HCEC 1CT (cell line): ENCODE results near the gene CASK.

Experiments used
- DNase-seq: peaks from one replicate; pipeline ENCODE4 v3.0.0-alpha.2; 2017

CASK gene

DNA sequence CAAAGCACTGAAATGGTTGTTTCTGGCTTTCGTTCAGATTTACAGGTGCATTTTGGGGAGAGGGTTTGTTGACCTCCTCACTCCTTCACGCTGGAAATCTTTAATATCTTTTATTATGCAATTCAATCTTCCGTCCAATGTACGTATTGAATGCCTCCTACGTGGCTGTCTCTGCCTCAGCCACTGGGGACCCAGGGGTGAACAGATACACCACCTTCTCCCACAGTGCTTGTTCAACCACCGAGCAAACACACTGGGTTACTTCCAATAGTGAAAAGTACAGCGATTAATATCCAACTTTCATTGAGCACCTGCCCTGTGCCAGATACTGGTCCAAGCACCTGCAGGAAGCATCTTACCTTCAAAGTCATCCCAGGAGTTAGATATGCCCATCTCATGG, 424.2 kb downstream of the CASK start:
- DNase-seq = no peak

DNA sequence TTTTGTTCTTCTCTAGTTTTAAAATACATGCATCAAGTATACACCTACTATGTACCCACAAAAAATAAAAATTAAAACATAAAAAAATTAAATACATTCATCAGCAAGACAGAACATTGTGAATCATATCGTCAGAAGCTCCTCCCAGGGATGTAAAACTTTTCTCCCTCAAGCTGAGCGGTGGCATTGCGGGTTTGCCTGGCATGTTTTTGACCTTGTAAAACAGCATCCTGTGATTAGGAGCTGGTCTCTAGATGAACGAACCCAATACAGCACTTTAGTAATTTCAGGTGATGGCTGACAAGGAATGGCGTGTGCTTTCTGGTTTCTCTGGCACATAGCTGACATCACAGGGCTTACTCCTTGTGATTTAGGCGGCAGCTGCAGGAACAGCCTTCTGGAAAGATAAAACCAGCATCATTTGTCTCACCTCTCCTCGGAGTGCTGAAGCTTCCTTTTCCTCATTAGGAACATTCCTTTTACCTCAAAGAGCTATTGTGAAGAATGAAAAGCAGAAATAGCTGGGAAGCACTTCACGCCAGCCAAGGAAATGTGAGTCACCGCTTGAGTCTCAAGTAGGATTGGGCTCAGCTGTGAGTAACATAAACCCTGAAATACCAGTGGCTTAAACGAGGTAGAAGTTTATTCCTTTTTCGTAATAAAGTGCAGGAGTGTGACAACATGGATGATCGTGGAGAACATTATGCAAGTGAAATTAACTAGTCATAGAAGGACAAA, 431.9 kb downstream of the CASK start:
- peak; percentile 90 for DNase-seq

DNA sequence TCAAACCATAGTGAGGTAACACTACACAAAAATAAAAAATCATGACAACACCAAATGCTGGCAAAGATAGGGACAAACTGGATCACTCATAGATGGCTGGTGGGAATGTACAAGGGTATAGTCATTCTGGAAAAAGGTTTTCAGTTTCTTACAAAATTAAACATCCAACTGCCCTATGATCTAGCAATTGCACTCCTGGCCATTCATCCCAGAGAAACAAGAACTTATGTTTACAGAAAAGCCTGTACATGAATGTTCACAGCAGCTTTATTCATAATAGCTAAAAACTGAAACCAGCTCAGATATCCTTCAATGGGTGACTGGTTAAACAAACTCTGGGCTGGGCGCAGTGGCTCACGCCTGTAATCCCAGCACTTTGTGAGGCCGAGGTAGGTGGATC, 432.9 kb downstream of the CASK start:
- DNase-seq = no peak

DNA sequence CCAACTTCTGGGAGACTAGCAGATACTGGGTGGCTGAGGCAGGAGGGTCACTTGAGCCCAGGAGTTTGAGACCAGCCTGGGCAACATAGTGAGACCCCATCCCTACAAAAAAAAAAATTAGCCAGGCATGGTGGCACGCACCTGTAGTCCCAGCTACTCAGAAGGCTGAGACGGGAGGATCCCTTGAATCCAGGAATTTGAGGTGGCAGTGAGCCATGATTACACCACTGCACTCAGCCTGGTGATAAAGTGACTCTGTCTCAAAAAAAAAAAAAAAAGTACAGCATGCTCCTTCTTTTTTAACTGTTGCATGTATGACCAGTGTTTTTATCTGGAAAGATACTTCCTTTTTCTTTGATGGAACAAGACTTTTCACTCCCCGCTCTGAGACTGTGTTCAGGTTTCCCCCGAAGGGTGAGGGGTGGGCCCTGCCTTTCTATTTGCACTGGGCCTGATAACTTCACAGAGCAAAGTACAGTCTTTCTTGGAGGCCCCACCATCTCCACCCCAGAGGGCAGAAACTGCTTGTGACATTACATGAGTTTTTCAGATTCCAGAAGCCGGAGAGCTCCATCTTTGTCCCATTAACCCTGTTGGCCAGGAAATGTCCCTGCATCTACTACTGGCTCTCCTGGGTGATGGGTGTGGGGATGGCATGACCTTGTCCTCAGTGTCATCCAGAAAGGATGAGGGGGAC, 441.1 kb downstream of the CASK start:
- DNase-seq = no peak

DNA sequence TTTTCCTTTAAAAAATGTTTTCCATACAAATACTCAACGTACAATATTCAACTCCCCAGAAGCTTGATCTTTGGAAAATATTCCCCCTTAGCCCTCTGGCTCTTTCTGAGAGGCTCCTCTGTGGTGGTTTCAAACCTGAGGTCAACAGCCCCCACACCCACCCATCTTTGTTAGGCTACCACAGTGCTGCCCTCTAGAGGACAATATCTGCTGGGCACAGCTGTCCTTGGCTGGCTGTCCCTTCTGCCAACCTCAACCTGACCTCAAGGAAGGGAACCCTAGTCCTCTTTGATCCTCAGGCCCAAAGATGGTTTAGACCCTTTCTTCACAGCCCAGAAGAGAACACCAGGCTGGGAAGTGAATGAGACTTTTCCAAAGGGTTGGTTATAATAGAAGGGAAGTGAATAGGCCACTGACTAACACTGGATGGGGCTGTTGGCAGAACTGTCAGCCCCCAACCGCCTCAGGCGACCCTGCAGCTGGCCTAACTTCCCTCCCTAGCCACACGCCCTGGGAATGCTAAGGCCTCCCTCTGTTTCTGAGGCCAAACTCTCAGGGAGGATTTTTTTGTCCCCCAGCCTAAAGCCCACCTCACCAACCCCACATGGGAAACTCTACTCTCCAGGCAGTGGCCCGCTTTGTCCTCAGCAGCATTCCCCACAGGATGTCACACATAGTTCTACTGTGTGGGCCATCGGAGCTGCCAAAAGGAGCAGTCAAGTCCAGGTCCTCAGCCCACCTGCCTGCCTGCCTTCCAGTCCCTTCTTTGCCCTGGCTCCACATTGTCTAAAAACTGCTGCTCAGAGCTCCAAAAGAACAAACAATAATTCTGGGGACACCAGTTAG, 441.9 kb downstream of the CASK start:
- no peak for DNase-seq

DNA sequence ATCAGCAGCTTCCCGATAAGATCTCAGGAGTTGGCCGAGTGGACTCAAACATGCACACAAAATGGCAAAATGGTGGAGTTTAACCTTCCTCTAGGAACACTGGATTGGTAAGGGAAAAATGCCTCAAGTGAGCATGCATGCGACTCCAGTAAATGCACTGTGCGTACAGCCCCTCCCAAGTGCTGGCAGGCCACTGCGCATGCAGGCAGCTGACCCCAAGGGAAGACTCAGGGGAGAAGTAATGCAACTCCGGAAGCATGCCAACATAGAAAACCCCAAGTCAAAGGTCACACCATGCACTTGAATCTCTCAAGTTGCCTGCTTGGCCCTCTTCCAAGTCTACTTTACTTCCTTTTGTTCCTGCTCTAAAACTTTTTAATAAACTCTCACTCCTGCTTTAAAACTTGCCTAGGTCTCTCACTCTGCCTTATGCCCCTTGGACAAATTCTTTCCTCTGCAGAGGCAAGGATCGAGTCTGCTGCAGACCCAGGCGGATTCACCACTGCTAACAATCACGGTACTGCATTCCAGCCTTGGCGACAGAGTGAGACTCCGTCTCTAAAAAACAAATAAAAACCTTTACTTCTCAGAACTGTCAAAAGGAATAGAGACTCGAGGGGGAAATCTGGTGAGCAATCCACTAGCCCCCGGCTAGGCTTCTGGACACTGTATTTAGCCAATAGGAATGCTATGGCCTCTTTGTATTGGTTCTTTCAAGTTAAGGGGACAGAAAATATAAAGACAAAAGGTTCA, 442.7 kb downstream of the CASK start:
- DNase-seq = no peak

DNA sequence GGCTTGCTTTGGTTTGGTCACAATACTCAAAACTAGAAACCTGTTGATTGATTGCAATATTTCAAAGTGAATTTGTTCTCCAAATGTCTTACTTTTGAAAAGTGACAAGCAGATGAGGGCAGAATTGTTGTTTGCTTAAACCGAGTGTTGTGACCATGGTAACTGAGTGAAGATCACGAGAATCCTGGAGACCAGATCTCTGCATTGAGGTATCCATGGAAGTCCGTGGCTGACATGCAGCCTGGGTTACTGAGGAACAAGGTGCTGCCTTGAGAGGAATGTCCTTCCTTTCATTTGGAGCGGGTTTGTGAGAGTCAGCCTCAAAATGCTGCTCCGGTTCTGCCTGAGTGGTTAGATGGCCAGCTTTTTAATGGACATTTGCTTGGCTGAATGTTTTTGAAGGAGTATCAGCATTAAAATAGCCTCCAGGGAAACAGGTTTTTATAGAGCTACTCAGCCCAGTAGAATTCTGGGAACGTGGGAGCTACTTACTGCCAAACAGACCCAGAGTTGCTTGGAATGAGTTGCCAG, 444.9 kb downstream of the CASK start:
- DNase-seq = no peak

DNA sequence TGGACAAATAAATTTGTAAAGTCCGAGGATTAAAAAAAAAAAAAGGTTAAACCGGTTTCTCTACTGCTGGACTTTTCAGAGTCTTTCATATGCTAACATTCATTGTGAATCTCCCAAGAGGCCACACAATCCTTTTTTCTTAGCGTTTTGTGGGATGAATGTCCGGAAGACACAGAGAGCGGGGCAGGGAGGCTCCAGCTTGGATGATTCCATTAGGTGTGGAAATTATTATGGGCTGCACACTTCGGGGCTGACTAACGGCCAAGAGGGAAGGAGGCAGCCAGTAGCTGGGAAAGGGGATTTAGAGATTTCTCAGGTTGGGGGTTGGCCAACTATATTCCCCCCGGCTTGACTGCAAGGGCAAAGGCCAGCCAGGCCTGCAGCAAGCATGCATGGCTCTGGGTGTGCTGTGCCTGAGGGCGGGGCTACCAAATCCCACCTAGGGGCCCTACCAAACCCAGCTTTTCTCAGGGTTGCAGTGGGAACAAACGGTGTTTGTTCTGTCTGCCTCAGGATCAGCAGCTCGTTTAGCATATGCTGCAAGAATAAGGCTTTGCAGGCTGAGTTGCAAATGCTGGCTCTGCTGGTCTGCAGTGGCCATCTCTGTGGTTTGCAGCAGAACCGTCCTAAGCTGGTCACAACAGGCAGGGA, 447.6 kb downstream of the CASK start:
- no peak for DNase-seq

DNA sequence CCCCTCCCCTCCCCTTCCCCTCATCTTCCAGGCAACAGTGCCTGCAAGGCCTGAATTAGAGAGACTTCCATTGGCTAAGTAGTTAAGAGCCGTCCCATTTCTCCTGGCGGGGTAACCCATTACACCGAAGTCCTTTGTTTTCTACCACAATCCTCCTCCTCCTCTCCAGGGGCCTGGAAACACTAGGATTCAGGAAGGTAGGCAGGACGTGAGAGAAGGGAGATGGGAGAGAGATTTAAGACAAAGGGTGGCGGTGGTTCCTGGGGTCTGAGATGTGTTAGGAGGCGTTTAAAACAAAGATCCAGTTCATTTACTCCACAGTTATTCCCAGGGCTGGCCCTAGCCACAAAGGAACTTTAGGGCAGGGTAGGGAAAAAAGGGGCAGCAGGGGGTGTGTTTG, 448.2 kb downstream of the CASK start:
- no peak for DNase-seq

DNA sequence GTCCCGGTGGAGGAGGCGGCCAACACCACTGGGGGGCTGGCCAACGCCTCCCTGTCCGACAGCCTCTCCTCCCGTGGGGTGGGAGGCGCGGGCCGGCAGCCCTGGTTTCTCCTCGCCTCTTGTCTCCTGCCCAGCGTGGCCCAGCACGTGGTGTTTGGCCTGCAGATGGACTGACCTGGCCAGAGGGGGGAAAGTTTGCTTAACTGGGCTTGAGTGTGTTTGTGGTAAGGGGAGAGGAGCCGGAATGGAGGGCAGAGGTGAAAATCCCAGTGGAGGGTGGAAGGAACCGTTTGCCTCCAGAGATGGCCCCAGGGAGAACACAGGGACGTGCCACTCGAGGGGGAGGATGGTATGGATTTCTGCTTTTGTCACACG, 448.6 kb downstream of the CASK start:
- DNase-seq = no peak

DNA sequence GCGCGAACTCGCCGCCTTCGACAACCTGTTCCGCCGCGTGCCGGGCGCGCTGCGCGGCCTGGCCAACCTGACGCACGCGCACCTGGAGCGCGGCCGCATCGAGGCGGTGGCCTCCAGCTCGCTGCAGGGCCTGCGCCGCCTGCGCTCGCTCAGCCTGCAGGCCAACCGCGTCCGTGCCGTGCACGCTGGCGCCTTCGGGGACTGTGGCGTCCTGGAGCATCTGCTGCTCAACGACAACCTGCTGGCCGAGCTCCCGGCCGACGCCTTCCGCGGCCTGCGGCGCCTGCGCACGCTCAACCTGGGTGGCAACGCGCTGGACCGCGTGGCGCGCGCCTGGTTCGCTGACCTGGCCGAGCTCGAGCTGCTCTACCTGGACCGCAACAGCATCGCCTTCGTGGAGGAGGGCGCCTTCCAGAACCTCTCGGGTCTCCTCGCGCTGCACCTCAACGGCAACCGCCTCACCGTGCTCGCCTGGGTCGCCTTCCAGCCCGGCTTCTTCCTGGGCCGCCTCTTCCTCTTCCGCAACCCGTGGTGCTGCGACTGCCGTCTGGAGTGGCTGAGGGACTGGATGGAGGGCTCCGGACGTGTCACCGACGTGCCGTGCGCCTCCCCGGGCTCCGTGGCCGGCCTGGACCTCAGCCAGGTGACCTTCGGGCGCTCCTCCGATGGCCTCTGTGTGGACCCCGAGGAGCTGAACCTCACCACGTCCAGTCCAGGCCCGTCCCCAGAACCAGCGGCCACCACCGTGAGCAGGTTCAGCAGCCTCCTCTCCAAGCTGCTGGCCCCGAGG, 449.2 kb downstream of the CASK start:
- no peak for DNase-seq

DNA sequence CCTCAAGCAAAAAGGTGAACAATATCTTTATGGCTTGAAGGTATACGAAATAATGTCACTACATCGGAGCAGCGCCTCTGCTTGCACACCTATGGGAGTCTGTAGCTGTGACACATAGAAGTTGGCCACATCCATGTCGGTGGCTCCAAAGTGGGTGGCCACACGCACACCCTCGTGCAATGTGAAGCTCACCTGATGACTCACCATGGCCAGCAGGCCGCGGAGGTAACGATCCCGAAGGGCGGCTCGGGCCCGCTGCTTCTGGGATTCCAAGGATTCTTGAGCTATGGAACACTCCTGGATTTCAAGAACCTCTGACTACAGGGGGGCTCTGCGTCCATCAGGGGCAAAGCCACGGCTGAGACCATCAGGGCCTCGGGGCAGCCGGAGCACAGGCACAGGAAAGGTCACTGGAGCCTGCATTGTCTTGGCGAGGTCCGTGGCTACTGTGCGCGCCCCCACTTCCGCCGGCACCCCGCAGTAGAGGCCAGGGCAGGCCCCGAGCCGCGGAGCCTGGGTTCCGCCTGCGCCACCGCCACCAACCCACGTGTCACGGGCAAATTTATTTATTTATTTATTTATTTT, 451.0 kb downstream of the CASK start:
- DNase-seq = no peak

DNA sequence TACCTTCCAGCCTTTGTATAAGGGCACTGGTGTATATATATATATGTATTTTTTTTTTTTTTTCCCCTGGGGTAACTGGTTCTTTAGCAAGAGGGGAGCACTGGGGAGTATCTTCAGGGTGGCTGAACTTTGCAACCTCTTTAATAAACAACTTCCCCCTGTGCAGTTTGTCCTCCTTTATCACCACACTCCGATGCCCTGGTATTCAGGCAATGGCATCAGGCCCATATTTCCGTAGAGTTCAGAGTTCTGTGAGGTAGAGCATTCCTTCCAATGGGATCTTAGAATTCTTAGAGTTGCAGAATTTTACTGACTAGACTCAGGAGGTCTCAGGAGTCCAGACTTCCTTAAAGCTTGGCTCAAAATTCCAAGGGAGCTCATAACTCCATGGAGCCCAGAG, 451.6 kb downstream of the CASK start:
- no peak for DNase-seq

DNA sequence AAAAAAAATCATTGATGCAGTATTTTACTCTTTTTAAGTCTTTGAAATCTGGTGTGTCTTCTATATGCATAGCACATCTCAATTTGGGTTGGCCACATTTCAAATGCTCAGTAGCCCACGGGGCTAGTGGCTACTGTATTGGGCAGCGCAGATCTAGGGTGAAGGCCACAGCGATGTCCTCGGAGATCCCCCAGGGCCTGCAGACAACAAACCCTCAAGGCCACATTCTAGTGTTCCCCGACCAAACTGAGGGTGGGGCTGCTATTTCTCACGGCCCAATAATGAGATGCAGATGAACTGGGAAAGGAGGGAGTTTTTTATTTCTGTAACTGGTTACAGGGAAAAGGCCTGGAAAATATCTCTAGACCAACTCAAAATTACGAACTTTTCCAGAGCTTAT, 452.6 kb downstream of the CASK start:
- DNase-seq = no peak

DNA sequence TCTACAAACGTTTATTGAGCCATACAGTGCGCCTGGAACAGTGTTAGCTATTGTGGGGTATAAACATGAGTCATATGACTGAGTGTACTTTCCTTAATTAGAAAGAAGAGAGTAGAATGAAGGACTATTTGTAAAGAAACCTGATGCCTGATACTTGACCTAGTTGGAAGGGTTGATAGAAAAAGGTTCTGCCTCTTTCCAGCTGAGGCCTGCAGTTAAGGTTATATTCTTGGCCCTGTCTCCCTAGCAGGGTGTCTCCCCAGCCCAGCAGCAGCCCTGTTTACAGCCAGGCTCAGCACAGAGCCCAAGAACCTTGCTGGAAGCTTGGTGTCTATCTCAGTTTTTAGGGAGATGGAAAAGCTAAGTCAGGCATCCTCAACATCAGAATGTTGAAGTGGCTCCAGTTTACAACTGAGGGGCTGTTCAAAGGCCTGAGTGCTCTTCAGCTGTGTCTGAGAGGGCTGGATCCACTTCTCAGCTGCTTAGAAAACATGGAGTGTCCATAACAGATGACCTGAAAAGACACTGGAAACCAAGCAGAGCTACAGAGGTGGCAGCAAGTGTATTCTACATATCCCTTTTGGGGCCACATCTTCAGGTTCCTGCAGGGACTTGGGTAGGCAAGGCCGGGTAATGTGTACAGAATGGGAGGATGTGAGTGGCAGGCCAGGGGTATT, 454.6 kb downstream of the CASK start:
- DNase-seq = peak; percentile 50
